NCI-H2107 (cell line): Measurements from ENCODE around the gene ADAM12.

Source experiments
- DNase-seq: peaks from one replicate; lab custom pipeline; 2025; lab: John Stamatoyannopoulos, UW

ADAM12 gene

GRCh38 chr10:126114884-126115555, 273.3 kb downstream of the ADAM12 start:
- DNase-seq: no peak

GRCh38 chr10:126111516-126111915, 276.8 kb downstream of the ADAM12 start:
- DNase-seq: no peak

GRCh38 chr10:126110489-126111180, 277.6 kb downstream of the ADAM12 start:
- DNase-seq: no peak

- no peak for DNase-seq
These were observed 278.4 kb downstream of the ADAM12 start for GRCh38 chr10:126109893-126110292.

- no peak for DNase-seq
These were observed 279.6 kb downstream of the ADAM12 start for GRCh38 chr10:126108693-126109092.

- DNase-seq: no peak
These were observed 283.5 kb downstream of the ADAM12 start for GRCh38 chr10:126104767-126105166.

GRCh38 chr10:126102636-126103035, 285.6 kb downstream of the ADAM12 start:
- no peak for DNase-seq

- no peak for DNase-seq
These were observed 286.5 kb downstream of the ADAM12 start for GRCh38 chr10:126101736-126102135.

GRCh38 chr10:126101325-126101724, 287.0 kb downstream of the ADAM12 start:
- no peak for DNase-seq

- DNase-seq: no peak
These were observed 288.9 kb downstream of the ADAM12 start for GRCh38 chr10:126099366-126099765.

- DNase-seq: no peak
These were observed 290.1 kb downstream of the ADAM12 start for GRCh38 chr10:126098226-126098581.

- no peak for DNase-seq
These were observed 290.6 kb downstream of the ADAM12 start for GRCh38 chr10:126097558-126098225.

GRCh38 chr10:126094537-126094936, 293.7 kb downstream of the ADAM12 start:
- no peak for DNase-seq

- no peak for DNase-seq
These were observed 295.7 kb downstream of the ADAM12 start for GRCh38 chr10:126092366-126093215.

GRCh38 chr10:126090911-126091728, 297.2 kb downstream of the ADAM12 start:
- DNase-seq: no peak

GRCh38 chr10:126090443-126090842, 297.8 kb downstream of the ADAM12 start:
- DNase-seq: no peak

GRCh38 chr10:126087796-126088505, 300.3 kb downstream of the ADAM12 start:
- DNase-seq: no peak

- DNase-seq: no peak
These were observed 301.1 kb downstream of the ADAM12 start for GRCh38 chr10:126087153-126087680.

- DNase-seq: no peak
These were observed 302.5 kb downstream of the ADAM12 start for GRCh38 chr10:126085806-126086205.

GRCh38 chr10:126084369-126084768, 303.9 kb downstream of the ADAM12 start:
- no peak for DNase-seq

- DNase-seq: no peak
These were observed 305.3 kb downstream of the ADAM12 start for GRCh38 chr10:126083009-126083408.
